IMR-90 (cell line): Measurements from ENCODE around the gene GREB1L. TPM values are rescaled to one million over a fixed set of nuclear protein-coding genes. Genes with fewer than 3 reads are reported as not detected.

ENCODE experiments used
- ATAC-seq: fragments of 200-7000 bp; cut with Tn5 transposase; 2 replicates; pipeline ENCODE4 v1.9.1; 2020; ENCODE audit warnings: low read depth, mild to moderate bottlenecking, moderate library complexity
- BruUV-seq: library from RNA; stranded (reverse); fragments of 400-500 nt; replicated peaks from 2 replicates; lab custom pipeline; 2021; lab: Mats Ljungman, UMichigan
- CTCF ChIA-PET: fragments of 300-600 bp; formaldehyde crosslinking; extraction: SDS; loops from one replicate; lab custom pipeline; 2021; ENCODE audit warnings: antibody characterized with exemption; lab: Yijun Ruan, JAX
- POLR2A ChIA-PET: fragments of 300-600 bp; sonication (Branson Sonifier 250); formaldehyde crosslinking; loops from one replicate; lab custom pipeline; 2022; ENCODE audit warnings: antibody characterized with exemption; ENCODE audit not compliant: unreplicated experiment; lab: Charles Lee
- DNase-seq: peaks from one replicate; pipeline ENCODE4 v3.0.0; 2013
- H2AFZ ChIP-seq: replicated peaks from 2 replicates; pipeline ENCODE3; 2013; ENCODE audit warnings: low read length, mild to moderate bottlenecking; ENCODE audit not compliant: poor library complexity
- H2AK5ac ChIP-seq: 2 replicates; pipeline ENCODE4 v1.6.1; 2013; ENCODE audit warnings: low read depth, low read length, inconsistent platforms
- H2AK9ac ChIP-seq: replicated peaks from 2 replicates; pipeline ENCODE3; 2013; ENCODE audit warnings: mild to moderate bottlenecking, low read depth, low read length, moderate library complexity; ENCODE audit not compliant: poor library complexity
- H2BK120ac ChIP-seq: 2 replicates; pipeline ENCODE4 v1.6.1; 2013; ENCODE audit warnings: low read depth, low read length, inconsistent platforms
- H2BK15ac ChIP-seq: 3 replicates; pipeline ENCODE4 v1.6.1; 2013; ENCODE audit warnings: low read depth, low read length, inconsistent platforms
- H2BK20ac ChIP-seq: 2 replicates; pipeline ENCODE4 v1.6.1; 2013; ENCODE audit warnings: low read depth, mild to moderate bottlenecking, inconsistent platforms, low read length, moderate library complexity
- H2BK5ac ChIP-seq: 2 replicates; pipeline ENCODE4 v1.6.1; 2013; ENCODE audit warnings: mild to moderate bottlenecking, low read depth, low read length, inconsistent platforms; ENCODE audit not compliant: poor library complexity, severe bottlenecking
- H3K14ac ChIP-seq: replicated peaks from 2 replicates; pipeline ENCODE4 v1.6.1; 2013; ENCODE audit warnings: low read depth, low read length, inconsistent platforms
- H3K18ac ChIP-seq: 2 replicates; pipeline ENCODE4 v1.6.1; 2013; ENCODE audit warnings: low read depth, low read length, control low read depth
- H3K23ac ChIP-seq: 2 replicates; pipeline ENCODE4 v1.6.1; 2013; ENCODE audit warnings: low read depth, low read length, inconsistent platforms
- H3K27ac ChIP-seq: 2 replicates; pipeline ENCODE4 v1.5.1; 2013; ENCODE audit warnings: mild to moderate bottlenecking, control low read depth, low read length; ENCODE audit not compliant: insufficient read depth
- H3K27me3 ChIP-seq: 2 replicates; pipeline ENCODE4 v1.6.1; 2013; ENCODE audit warnings: low read length; ENCODE audit not compliant: control insufficient read depth, insufficient read depth
- H3K36me3 ChIP-seq: 2 replicates; pipeline ENCODE4 v1.6.1; 2013; ENCODE audit warnings: low read length, mixed read lengths; ENCODE audit not compliant: control insufficient read depth, insufficient read depth
- H3K4ac ChIP-seq: 2 replicates; pipeline ENCODE4 v1.6.1; 2013; ENCODE audit warnings: low read depth, low read length, inconsistent platforms
- H3K4me1 ChIP-seq: 2 replicates; pipeline ENCODE4 v1.6.1; 2013; ENCODE audit warnings: low read length, mixed read lengths; ENCODE audit not compliant: control insufficient read depth, insufficient read depth
- H3K4me2 ChIP-seq: 2 replicates; pipeline ENCODE4 v1.6.1; 2013; ENCODE audit warnings: low read depth, mild to moderate bottlenecking, control low read depth, low read length, moderate library complexity
- H3K4me3 ChIP-seq: 2 replicates; pipeline ENCODE4 v1.5.1; 2013; ENCODE audit warnings: low read depth, mild to moderate bottlenecking, control low read depth, low read length, moderate library complexity; ENCODE audit not compliant: insufficient read depth
- H3K56ac ChIP-seq: 2 replicates; pipeline ENCODE4 v1.6.1; 2013; ENCODE audit warnings: low read length, inconsistent platforms; ENCODE audit not compliant: insufficient read depth; ENCODE audit errors: extremely low read depth
- H3K79me1 ChIP-seq, 2 experiments: 2 replicates each; pipeline ENCODE4 v1.6.1; 2013; ENCODE audit warnings: low read length in 2 of 2, inconsistent platforms in 1 of 2, low read depth in 1 of 2
- H3K9ac ChIP-seq: 2 replicates; pipeline ENCODE4 v1.6.1; 2013; ENCODE audit warnings: low read depth, low read length, control low read depth
- H3K9me1 ChIP-seq: 2 replicates; pipeline ENCODE4 v1.6.1; 2013; ENCODE audit warnings: low read length, inconsistent platforms; ENCODE audit not compliant: insufficient read depth
- H3K9me3 ChIP-seq: 2 replicates; pipeline ENCODE4 v1.6.1; 2013; ENCODE audit warnings: low read length; ENCODE audit not compliant: control insufficient read depth, insufficient read depth
- H4K20me1 ChIP-seq: 2 replicates; pipeline ENCODE4 v1.6.1; 2013; ENCODE audit warnings: low read length, inconsistent platforms; ENCODE audit not compliant: insufficient read depth
- H4K5ac ChIP-seq: 2 replicates; pipeline ENCODE4 v1.6.1; 2013; ENCODE audit warnings: mild to moderate bottlenecking, low read depth, low read length, control low read depth
- H4K8ac ChIP-seq, 2 experiments: 2 replicates each; pipeline ENCODE4 v1.6.1; 2013; ENCODE audit warnings: low read depth in 2 of 2, low read length in 2 of 2, control low read depth in 1 of 2, inconsistent platforms in 1 of 2
- H4K91ac ChIP-seq: 2 replicates; pipeline ENCODE4 v1.6.1; 2013; ENCODE audit warnings: low read depth, low read length, inconsistent platforms; ENCODE audit not compliant: insufficient read depth
- BHLHE40 ChIP-seq: fragments of 150-350 bp; IDR thresholded peaks from 2 replicates; pipeline ENCODE4 v1.6.1; 2016; ENCODE audit warnings: mild to moderate bottlenecking, low read depth, low read length
- CEBPB ChIP-seq: IDR thresholded peaks from 2 replicates; pipeline ENCODE4 v1.6.1; 2012; ENCODE audit warnings: low read depth, low read length, improper control_type of control experiment
- ELK1 ChIP-seq: fragments of 150-350 bp; IDR thresholded peaks from 2 replicates; pipeline ENCODE4 v1.6.1; 2016; ENCODE audit warnings: low read depth, mild to moderate bottlenecking, low read length, moderate library complexity, borderline replicate concordance
- FOS ChIP-seq: fragments of 150-350 bp; IDR thresholded peaks from 2 replicates; pipeline ENCODE4 v1.6.1; 2016; ENCODE audit warnings: low read depth, low read length
- MAFK ChIP-seq: IDR thresholded peaks from 2 replicates; pipeline ENCODE4 v1.6.1; 2012; ENCODE audit warnings: low read depth, low read length, improper control_type of control experiment
- MAZ ChIP-seq: IDR thresholded peaks from 2 replicates; pipeline ENCODE4 v1.6.1; 2012; ENCODE audit warnings: low read depth, mild to moderate bottlenecking, low read length, improper control_type of control experiment, moderate library complexity, borderline replicate concordance
- NFE2L2 ChIP-seq: fragments of 150-350 bp; IDR thresholded peaks from 2 replicates; pipeline ENCODE4 v1.6.1; 2016; ENCODE audit warnings: low read depth, mild to moderate bottlenecking, low read length
- SMC3 ChIP-seq: fragments of 150-350 bp; IDR thresholded peaks from 2 replicates; pipeline ENCODE4 v1.6.1; 2016; ENCODE audit warnings: low read depth, mild to moderate bottlenecking, antibody characterized with exemption, low read length, moderate library complexity
- WGBS, 2 experiments: methylation state at CpG; one replicate each; pipeline versions ENCODE4 v1.1.5 to v1.1.7; 2013; ENCODE audit warnings: missing lambda C conversion rate in 2 of 2; ENCODE audit not compliant: insufficient read length in 1 of 2; ENCODE audit errors: extremely low coverage in 2 of 2; 5-methylcytosine and 5-hydroxymethylcytosine counted together
- dilution Hi-C: fragments of 300-500 bp; cut with HindIII; formaldehyde crosslinking; loops from one replicate; pipeline ENCODE4 v1.14.3; 2018; ENCODE audit warnings: low sequenced_read_pairs; ENCODE audit not compliant: unreplicated experiment
- in situ Hi-C: fragments of 300-500 bp; cut with MboI; formaldehyde crosslinking; loops from 3 replicates; pipeline ENCODE4 v1.14.3; 2019; ENCODE audit warnings: low sequenced_read_pairs, inconsistent platforms, mixed read lengths
- intact Hi-C: fragments of 100-400 bp; cut with micrococcal nuclease; formaldehyde crosslinking; loops from 2 replicates; pipeline ENCODE4 v1.10.0; 2022
- polyA plus RNA-seq, 3 experiments: library from polyadenylated mRNA; depleted of rRNA; stranded (reverse); fragments of >200 nt; gene quantifications; 2 replicates each; pipeline ENCODE4 v1.2.3, GENCODE V29; 2012; ENCODE audit warnings: low replicate concordance in 1 of 3
- total RNA-seq: library from RNA; depleted of rRNA; stranded (reverse); fragments of >200 nt; gene quantifications from 2 replicates; pipeline ENCODE4 v1.2.3, GENCODE V29; 2012

GREB1L gene
- total and polyA plus RNA-seq, 2 of the 4 experiments (the other 2 are of a cell fraction): under 0.01 to 0.02 TPM

- Histone ChIP-seq H2BK15ac (no peak overlapping the region), H3K4me1 (0 out of 2 replicates have a peak, but pooled peaks cover 2% of the 10 kb centered on the region), H3K79me1 (no peaks in the 10 kb centered on the region), H3K14ac (no peak overlapping the region), H3K4me2 (no peak overlapping the region), H2BK120ac (no peak overlapping the region), H3K23ac (no peak overlapping the region), H3K9me3 (no peaks in the 10 kb centered on the region), H3K27me3 (0 out of 2 replicates have a peak, but pooled peaks cover 1% of the 10 kb centered on the region), H4K5ac (no peak overlapping the region), H4K20me1 (no peaks in the 10 kb centered on the region), H3K18ac (no peak overlapping the region), H3K56ac (no peak overlapping the region), H4K91ac (no peak overlapping the region), H2BK20ac (no peak overlapping the region), H3K4me3 (no peak overlapping the region), H3K27ac (no peak overlapping the region), H4K8ac (no peak overlapping the region), H3K9me1 (no peaks in the 10 kb centered on the region), H3K4ac (no peak overlapping the region), H2BK5ac (no peak overlapping the region), H2AK5ac (no peak overlapping the region), H2AFZ (no peak overlapping the region), H3K9ac (no peak overlapping the region), H2AK9ac (no peak overlapping the region), H3K36me3 (no peaks in the 10 kb centered on the region)
- BruUV-seq: no TSS peak
- DNase-seq (no peak), ATAC-seq (no peak)
- dilution Hi-C loops (no loop called here), intact Hi-C loops (no loop called here), in situ Hi-C loops (loop anchor here (25.0 kb wide), 1 partner anchor 479 kb away; no protein-coding TSS in a partner anchor)
- ChIA-PET CTCF (no interaction called here), POLR2A (no interaction called here)
- TF ChIP-seq MAFK: no peak
- TF ChIP-seq CEBPB: no peak
- TF ChIP-seq FOS: no peak
- TF ChIP-seq ELK1: no peak
- TF ChIP-seq NFE2L2: no peak
- TF ChIP-seq SMC3: no peak
- no peak for TF ChIP-seq BHLHE40
- no peak for TF ChIP-seq MAZ
- no CpG with 5 or more reads among the region's 5 CpGs for WGBS, 2 experiments
Observed at GRCh38 chr18:21483051-21483450, 241.0 kb downstream of the GREB1L start.
